ENCODE data around the gene LRRC4B.
A peak's percentile ranks its signal among the peaks of the same experiment; 100 is the strongest.

The LRRC4B gene

DNA sequence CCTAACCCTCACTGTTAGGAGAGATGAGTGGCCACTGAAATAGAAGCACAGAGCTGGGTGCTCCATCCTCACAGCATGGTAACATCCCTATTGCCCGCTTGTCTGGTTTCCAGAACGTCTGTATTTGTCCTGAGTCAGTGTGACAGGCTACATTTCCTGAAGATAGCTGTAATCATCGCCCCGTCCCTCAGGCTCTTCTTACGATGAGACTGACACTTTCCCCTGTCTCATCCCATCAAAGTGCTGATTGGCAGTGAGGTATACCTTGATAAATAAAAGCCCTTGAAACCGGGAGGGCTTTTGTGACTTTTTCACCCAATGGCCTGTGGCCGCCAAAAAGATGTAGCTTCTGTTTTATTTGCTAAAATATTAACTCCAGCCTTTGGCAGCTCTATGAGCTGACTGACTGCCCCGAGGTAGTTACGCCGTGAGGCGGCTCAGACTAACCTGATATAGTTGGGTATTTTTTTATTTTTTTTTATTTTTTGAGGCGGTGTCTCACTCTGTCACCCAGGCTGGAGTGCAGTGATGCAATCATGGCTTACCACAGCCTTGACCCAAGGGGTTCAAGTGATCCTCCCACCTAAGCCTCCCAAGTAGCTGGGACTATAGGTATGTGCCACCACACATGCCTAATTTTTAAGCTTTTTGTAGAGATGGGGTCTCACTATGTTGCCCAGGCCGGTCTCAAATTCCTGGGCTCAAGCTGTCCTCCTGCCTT, 5.7 kb upstream of the LRRC4B start:
- DNase-seq (ENCODE audit: low read depth) = no peak

DNA sequence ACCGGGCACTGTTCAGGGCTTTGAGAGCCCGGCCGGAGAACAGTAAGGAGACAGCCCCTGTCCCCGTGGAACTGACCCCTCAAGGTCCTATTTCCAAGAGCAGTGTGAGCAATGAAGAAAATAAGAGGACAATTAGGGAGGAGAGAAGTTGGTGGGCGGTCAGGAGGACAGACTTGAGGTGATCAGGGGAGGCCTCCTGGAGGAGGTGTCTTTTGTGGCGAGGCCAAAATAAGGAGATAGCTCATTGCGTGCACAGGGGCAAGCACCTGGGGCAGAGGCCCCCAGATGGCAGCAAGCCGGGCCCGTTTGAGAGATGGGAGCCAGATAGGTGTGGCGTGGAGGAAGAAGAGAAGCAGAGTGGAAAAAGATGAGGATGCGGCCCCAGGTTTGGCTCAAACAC, 2.8 kb upstream of the LRRC4B start:
- no peak for DNase-seq (ENCODE audit: low read depth)

DNA sequence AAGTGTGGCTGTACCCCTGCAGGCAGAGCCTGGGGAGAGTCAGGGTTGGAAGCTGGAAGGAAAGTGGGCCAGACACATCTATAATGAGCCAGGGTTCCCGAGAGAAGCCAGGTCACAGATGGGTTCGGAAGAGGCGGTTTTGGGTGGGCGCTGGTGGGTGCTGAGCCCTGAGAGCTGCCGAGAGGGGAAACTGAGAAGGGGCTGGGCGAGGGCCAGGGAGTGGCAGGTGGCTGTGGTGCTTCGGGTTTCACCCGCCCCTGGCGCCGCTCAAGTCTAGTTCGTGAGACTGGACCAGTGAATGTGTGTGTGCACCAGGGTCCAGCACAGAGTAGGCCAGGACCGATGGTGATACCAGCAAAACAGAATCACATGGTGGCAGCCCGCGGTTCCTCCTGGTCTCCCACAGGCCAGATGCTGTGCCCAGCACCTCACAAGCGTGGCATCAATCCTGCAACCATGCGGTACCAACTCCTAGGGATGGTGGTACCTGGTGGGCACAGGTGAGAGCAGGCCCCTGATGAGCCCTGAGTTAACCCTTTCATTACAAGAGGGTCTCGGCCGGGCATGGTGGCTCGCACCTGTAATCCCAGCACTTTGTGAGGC, 1.8 kb upstream of the LRRC4B start:
- DNase-seq (ENCODE audit: low read depth) = no peak

DNA sequence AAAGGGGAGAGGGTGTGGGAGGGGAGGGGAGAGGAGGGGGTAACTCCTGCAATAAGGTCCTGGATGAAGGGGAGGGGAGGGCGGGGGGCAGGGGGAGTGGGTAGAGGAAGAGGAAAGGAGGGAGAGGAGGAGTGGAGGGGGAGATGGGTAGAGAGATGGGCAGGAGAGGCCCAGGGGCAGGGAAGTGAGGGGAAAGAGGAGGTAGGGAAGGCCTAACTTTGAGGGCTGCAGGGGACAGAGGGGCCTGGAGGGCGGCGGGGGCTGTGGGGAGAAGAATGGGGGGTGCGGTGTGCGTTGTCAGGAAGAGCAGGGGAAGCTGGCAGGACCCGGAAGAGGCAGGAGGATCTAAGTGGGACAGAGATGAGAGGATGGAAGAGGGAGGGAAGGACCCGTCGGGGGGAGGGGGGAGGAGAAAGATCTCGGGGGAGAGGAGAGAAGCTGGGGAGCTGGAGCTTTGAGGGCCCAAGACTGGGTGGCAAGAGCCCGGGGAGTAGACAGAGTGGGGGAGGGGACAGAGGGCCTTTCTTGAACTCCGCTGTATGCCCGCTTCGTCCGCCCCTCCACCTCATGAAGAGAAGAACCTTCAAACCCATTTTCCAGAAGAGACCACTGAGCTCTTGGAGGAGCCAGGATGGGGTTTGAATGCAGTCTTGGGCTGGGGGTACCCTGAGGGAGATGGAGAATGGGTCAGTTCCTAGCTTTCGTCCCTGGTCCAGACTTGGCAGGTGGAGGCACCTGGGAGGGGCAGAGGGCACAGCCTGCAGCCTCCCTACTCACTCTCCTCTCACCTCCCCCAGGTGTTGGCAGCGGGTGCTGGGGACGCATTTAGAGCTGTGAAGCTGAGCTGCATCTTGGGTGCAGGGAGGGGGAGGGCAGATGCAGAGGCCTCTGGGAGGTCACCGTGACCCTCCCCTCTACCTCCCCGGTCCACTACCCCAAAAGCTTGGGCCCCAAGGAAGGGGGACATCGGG, 778 bp upstream of the LRRC4B start:
- DNase-seq (ENCODE audit: low read depth) = no peak

DNA sequence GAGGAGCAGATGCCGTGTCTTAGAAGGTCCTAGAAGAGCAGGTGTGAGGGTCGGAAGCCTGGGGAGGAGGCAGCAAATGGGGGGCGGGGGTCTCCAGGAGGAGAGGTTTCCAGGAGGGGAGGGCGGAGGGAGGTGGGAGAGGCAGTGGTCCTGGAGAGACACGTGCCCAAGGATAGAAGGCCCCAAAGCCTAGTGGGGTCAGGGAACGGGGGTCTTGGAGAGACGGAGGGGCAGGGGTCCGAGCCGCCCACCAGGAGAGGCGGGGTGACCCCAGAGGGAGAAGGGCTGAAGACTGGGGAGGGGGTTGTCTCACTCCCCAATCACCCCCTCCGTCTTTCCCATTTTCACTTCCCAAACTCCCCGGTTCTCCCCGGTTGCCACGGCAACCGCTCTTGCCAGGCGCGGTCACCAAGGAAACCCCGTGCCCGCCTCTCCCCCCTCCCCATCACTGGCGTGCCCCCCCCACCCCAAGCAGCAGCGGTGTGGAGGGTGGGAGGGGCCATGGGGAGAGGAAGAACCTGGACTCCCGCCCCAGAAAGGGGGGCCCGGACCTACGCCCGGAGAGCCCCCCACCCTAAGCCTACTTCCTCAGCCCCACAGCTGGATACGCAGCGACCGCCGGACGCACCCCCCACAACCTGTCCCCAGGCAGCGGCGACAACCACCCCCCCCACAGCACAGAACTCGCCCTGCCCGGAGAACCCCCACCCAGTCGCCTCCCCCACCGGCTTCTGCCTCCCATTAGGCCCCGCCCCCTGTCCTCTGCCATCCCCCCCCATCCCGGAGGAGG, 988 bp downstream of the LRRC4B start:
- no peak for DNase-seq (ENCODE audit: low read depth)

DNA sequence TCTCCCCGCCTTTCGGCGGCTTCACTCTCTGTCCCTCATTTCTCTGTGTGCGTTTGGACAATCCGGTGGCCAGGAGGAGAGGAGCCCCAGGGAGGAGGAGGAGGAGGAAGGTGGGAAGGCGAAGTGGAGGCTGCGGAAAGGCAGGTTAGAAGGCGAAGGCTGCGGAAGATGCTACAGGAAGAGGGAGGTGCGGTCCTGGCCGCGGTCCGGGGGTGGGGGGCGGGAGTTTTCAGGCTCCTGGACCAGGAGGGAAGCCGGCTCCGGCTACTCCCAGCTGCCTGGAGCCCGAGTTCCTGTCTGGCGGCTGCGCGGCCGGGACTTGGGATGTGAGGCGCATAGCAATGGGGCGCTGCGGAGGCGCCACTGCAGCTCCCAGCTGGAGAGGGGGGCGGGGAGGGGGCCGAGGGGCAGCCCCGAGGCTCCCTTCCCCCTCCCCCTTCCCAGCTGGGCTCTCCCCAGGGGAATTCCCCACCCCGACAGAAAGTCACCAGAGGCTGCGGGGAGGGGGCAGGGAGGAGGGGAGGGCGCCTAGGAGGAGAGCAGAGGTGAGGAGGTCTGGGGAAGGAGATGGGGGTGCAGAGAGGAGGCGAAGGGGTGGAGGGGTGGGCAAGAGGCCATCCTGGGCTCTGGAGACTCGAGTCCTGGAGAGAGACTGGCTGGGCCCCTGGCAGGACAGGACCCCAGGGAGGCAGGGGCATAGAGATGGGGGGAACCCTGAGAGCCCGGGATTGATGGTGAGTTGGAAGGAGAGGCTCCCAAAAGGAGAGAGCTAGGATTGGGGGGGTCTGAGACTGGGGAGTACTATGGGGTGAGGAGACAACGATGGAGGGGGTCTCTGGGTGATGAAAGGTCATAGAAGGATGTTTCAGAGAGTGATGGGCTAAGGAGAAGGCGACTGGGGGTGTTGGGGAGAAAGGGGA, 2.0 kb downstream of the LRRC4B start:
- no peak for DNase-seq (ENCODE audit: low read depth)

DNA sequence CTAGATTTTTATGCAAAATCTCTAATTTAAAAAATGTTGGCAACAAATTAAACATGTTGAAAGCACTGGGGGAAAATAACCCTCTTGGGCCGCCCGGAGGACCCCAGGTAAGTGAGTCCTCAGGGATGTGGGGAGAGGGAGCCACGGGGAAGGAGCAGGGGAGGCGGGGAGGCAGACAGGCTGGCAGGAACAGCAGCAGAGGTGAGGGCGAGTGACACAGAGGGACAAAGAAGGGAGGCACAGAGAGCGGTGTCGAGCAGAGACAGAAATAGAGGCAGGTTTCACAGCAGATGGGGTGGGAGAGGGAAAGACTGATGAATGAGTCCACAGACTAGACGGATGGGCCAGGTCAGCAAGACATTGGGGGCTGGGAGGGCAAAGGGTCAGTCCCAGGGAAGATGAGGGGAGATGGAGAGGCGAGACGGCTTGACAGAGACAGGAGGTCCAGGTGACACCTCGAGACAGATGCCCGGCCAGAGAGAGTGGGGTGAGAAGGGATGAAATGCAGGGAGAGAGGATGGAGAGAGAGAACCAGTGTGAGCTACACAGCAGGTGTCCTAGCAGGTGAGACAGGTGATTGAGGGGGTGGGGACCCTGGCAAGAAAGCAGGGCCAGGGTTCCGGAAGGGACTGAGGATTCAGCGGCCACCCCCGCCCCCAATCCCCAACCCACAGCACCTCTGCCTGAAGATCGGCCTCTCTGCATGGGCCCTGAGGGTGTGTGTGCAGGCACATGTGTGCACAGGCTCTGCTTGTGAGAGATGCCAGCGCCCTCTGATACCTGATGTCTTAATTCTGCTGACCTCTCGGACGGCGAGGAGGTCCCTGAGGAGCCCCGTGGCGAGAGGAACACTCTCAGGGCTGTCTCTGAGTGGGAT, 3.8 kb downstream of the LRRC4B start:
- no peak for DNase-seq (ENCODE audit: low read depth)

DNA sequence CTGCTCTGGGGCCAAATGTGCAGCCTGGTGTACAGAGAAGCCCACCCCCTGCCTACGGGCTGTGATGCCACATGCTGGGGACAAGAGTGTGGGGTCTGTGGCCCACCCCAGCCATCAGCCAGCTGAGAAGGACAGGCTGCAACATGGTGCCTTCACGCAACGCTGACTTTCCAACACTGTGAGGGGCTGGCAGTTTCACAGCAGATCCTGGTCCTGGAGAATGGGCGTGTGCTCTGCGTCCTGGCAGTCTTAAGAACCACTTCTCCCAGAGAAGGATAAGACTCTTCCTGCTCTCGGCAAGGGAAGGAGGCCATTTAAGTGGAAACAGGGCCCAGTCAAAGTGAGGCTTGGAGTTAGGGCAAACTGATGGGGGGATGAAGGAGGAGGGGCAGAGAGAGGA, 4.6 kb downstream of the LRRC4B start:
- DNase-seq (ENCODE audit: low read depth) = no peak

DNA sequence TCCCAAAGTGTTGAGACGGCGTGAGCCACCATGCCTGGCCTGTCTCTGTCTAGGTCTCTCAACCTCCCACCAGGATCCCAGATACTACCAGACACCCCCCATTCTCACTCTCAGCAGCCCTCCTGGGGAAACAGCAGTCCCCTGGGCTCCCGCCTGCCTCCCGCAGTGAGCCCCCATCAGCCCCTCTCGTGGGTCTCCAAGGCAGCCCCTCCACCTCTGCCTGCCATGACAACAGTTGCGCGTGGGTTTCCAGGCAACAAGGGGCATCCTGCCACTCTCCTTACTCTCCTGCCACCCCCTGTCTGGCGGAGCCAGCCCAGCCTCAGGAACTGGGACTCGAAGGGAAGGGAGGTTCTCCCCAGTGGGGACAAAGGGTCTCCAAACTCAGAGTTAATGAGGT, 5.2 kb downstream of the LRRC4B start:
- no peak for DNase-seq (ENCODE audit: low read depth)

DNA sequence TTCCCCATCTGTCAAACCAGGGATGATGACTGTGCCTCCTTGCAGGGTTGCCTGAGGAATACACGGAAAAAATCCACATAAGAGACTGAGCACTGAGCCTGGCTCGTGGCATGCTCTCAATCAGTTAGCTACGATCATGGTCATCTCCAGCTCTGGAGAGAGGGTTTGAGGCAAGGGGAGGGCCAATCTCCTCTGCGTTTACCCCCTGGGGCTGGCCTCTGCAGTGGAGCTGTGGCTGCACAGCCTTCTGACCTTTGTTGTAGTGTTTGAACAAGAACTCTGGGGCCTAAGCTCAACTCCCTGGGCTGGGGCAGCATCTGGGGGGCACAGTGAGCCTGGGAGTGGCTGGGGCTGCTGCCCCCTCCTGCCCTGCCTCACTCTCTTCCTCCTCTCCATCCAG, 5.9 kb downstream of the LRRC4B start:
- DNase-seq (ENCODE audit: low read depth) = no peak

DNA sequence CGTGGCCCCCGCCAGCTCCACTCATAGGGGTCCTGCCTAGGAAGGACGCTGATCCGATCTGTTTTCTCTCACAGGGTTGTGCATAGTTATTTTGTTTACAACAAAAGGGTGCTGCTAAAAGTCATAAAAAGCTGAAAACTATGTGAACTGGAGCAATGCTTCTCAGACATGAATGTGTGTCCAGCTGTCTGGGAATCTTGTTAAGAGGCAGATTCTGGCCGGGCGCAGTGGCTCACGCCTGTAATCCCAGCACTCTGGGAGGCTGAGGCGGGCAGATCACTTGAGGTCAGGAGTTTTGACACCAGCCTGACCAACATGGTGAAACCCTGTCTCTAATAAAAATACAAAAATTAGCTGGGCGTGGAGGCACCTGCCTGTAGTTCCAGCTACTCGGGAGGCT, 8.6 kb downstream of the LRRC4B start:
- no peak for DNase-seq (ENCODE audit: low read depth)

DNA sequence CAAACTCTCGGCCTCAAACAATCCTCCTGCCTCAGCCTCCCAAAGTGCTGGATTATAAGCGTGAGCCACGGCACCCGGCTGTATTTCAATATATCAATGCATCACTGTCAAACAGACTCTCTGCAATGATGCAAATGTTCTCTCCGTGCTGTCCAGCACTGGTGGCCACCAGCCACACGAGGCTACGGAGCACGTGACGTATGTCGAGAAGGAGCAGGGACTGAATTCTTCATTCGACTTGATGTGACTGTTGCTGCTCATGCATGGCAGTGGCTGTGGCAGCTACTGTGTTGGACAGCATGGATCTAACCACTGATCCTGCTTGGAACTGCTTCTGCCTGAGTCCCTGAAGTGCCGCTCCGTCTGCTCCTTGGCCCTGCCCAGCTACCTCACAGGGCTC, 9.8 kb downstream of the LRRC4B start:
- no peak for DNase-seq (ENCODE audit: low read depth)

DNA sequence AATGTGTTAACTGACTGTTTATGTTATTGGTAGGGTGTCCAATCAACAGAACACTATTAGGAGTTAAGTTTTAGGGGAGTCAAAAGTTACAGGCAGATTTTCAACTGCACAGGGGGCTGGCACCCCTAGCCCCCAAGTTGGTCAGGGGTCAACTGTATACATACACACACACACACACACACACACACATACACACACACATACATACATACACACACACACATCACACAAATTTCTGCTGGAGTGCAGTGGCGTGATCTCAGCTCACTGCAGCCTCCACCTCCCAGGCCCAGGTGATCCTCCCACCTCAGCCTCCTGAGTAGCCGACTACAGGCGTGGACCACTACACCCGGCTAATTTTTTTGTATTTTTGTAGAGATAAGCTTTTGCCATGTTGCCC, 10.2 kb downstream of the LRRC4B start:
- DNase-seq (ENCODE audit: low read depth) = no peak

DNA sequence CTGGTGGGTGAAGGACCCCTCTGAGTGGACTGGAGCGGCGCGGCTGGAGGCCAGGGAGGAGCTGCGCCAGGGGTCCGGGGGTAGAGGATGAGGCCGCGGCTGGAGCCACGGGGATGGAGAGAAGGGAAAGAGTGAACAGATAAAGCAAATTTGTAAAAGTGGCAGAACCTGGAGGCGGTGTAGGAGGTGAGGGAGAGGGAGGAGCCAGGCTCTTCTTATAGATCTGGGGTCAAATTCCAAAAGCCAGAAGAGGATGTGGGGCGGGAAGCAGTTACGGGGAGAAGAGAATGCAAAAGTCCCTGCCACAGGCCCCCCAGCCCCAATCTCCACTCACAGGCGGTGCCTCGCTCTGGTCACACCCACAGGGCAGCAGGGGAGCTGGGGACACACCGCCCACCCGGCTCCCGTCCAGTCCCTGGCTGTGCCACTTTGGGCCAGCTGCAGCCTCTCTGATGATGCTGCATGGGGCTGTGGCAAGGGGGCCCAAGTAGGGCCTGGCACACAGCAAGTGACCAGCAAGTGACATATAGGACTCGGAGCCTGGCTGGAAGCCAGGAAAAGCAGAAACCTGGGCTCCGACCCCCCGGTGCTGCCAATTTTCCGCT, 11.1 kb downstream of the LRRC4B start:
- DNase-seq (ENCODE audit: low read depth) = no peak

DNA sequence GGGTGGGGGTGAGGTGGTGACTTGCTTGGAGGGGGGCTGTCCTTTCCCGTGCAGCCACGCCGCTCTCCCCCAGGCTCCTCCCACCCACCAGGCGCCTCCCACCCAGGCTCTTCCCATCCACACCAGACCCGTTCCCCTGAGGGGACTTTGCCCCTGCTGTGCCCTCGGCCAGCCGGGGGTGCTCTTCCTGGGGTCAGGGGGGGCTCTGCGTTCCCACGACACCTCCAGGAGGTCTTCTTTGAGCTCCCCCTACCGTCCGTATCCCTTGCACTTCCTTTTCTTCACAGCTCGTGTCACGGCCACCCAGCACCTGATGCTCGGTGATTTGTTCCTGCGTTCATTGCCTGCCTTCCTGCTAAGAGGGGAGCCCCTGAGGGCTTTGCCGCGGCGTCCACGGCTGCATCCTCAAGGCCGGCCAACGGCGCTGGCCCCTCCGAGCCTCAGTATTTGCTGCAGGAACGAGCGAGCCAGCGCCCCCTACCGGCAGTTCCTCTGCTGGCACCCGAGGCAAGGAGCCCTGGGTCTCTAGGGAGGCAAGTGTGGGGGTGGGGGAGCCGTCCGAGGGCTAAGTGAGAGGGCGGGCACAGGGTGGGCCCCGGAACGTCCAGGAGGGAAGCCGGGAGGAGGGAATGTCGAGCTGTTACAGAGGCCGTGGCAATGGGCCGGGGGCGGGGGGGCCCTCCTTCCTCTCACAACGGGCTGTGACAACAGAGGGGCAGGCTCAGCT, 11.8 kb downstream of the LRRC4B start:
- DNase-seq (ENCODE audit: low read depth) = peak; percentile 27

DNA sequence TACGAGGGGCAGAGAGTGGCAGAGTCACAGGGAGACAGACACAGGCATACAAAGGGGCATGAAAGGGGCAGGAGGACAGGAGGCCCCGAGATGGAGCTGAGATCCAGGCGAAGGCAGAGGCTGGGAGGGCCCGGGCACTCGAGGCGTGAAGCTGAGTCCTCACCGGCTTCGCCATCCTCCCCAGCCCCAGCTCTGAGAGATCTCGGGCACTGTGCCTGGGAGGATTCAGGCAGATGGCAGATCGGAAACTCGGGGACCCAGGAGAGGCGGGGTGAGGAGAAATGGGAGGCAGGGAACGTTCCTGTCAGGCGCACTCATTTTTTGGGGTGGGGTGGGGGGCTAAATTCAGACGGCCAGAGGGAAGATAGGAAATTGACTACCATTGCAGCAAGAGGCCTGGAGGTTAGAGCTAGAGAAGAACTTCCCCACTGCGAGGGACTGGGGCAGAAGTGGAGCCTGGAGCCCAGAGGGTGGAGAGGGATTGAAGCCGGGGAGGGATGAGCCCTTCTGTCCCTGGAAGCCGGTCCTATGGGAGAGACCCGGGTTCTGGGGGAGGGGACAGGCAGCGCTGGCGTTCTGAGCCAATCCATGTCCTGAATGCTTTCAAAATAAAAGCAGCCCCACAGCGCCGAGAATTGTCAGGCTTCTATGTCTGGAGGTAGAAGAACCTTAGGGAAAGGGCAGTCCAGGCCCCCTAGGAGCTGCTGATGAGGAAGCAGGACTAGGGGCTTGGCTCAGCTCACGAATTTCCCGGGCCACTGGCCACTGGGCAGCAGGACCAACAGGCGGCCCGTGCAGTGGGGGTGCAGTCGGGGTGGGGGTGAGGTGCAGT, 12.6 kb downstream of the LRRC4B start:
- DNase-seq (ENCODE audit: low read depth) = no peak

DNA sequence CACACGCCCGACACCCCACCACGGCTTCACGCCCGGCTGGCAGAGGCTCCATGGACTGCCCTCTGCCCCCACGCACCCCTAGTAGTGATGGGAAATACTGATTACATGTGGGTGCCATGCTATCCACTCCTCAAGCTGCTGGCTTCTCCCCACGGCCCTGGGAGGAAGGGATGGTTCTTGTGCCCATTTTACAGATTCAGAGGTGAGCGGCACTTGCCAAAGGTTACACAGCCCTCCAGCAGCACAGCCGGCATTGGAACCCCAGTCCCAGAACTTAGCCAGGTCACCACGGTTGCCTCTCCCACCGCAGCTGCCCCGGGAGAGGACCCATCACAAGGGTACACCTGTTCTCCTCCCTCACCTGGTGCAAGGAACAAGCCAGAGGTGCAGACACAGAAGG, 13.2 kb downstream of the LRRC4B start:
- no peak for DNase-seq (ENCODE audit: low read depth)

DNA sequence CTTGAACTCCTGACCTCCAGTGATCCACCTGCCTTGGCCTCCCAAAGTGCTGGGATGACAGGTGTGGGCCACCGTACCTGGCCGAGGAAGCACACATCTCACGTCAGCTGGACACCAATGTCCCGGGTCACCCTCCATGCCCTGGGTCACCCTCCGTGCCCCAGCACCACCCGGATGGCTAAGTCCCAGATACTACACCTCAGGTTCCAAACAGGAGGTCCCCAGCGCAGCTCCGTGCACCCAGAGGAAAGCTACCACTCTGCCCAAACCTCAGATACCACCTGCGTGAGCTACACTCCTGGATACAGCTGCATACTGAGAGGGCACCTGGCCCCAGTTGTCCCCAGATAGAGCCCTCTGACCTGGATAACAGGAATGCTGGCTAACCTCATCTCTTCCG, 14.0 kb downstream of the LRRC4B start:
- no peak for DNase-seq (ENCODE audit: low read depth)

All from fibroblast of the conjunctiva (primary cell).